Measurements from ENCODE around the gene HKDC1.

HKDC1 gene

DNA sequence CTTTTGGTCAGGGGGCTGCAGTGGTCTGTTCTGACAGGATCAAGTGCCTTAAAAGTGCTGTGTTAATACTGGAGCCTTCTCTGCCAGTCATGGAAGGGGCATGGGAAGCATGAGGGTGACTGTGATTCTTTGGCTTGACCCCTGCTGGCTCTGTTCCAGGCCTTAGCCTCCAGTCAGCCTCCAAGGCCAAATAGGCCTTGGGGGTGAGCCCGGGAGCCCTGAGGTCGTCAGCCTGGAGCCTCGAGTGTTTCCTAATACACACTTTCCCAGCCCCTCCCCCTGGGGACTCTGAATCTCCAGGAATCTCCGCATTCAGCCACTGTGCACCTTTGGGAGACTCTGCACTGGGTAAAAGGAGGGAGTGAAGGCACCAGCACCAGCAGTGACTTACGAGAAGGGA lies 10.0 kb downstream of the HKDC1 start:
- H3K4me3 ChIP-seq (ENCODE audit: low read length in 2 of 2), result no peak overlapping the region
- no peak overlapping the region for H3K9ac ChIP-seq (ENCODE audit: low read length in 2 of 2)
- H3K27me3 ChIP-seq (ENCODE audit: control insufficient read depth in 1 of 2, insufficient read depth in 2 of 2, low read length in 2 of 2), result peaks cover 2 to 3% of the 10 kb centered on the region in 2 donors
- H3K36me3 ChIP-seq (ENCODE audit: control insufficient read depth in 2 of 2, insufficient read depth in 2 of 2, low read length in 2 of 2), result no peaks in the 10 kb centered on the region
- H3K9me3 ChIP-seq (ENCODE audit: control insufficient read depth in 2 of 2, low read length in 2 of 2), result no peaks in the 10 kb centered on the region
- H3K27ac ChIP-seq (ENCODE audit: low read length), result no peak overlapping the region
- H3K4me1 ChIP-seq (ENCODE audit: control insufficient read depth, insufficient read depth, low read length), result no peaks in the 10 kb centered on the region

GRCh38 chr10:69232252-69232651 lies 12.1 kb downstream of the HKDC1 start:
- Histone ChIP-seq H3K4me1 (ENCODE audit: control insufficient read depth, insufficient read depth, low read length) (no peaks in the 10 kb centered on the region), H3K27ac (ENCODE audit: low read length) (no peak overlapping the region), H3K27me3 (ENCODE audit: control insufficient read depth in 1 of 2, insufficient read depth in 2 of 2, low read length in 2 of 2) (peaks cover 2 to 3% of the 10 kb centered on the region in 2 donors), H3K9me3 (ENCODE audit: control insufficient read depth in 2 of 2, low read length in 2 of 2) (no peaks in the 10 kb centered on the region), H3K9ac (ENCODE audit: low read length in 2 of 2) (no peak overlapping the region), H3K4me3 (ENCODE audit: low read length in 2 of 2) (no peak overlapping the region), H3K36me3 (ENCODE audit: control insufficient read depth in 2 of 2, insufficient read depth in 2 of 2, low read length in 2 of 2) (no peaks in the 10 kb centered on the region)

- Histone ChIP-seq H3K9ac (ENCODE audit: low read length in 2 of 2) (no peak overlapping the region), H3K4me3 (ENCODE audit: low read length in 2 of 2) (no peak overlapping the region), H3K27ac (ENCODE audit: low read length) (no peak overlapping the region), H3K4me1 (ENCODE audit: control insufficient read depth, insufficient read depth, low read length) (no peaks in the 10 kb centered on the region), H3K27me3 (ENCODE audit: control insufficient read depth in 1 of 2, insufficient read depth in 2 of 2, low read length in 2 of 2) (peaks cover 1 to 3% of the 10 kb centered on the region in 2 donors), H3K9me3 (ENCODE audit: control insufficient read depth in 2 of 2, low read length in 2 of 2) (no peaks in the 10 kb centered on the region), H3K36me3 (ENCODE audit: control insufficient read depth in 2 of 2, insufficient read depth in 2 of 2, low read length in 2 of 2) (no peaks in the 10 kb centered on the region)
These were observed 12.8 kb downstream of the HKDC1 start for GRCh38 chr10:69232736-69233480.

DNA sequence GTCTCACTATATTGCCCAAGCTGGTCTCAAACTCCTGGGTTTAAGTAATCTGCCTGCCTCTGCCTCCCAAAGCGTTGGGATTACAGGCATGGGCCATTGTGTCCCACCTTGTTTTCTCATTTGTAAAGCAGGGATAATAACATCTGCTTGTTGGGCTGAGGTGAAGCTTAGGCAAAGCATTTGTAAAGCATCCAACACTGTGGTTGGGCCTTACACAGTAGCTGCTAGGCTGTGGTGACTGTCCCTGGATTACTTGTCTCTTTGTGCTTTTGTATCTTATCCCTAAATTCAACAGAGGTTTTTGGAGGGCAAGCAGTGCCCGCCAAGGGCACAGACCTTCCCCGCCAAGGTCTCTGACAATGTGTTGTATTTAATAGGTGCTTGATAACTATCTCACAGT lies 14.3 kb downstream of the HKDC1 start:
- Histone ChIP-seq H3K9ac (ENCODE audit: low read length in 2 of 2) (no peak overlapping the region), H3K4me3 (ENCODE audit: low read length in 2 of 2) (no peak overlapping the region), H3K27me3 (ENCODE audit: control insufficient read depth in 1 of 2, insufficient read depth in 2 of 2, low read length in 2 of 2) (no peaks in the 10 kb centered on the region), H3K36me3 (ENCODE audit: control insufficient read depth in 2 of 2, insufficient read depth in 2 of 2, low read length in 2 of 2) (no peaks in the 10 kb centered on the region), H3K9me3 (ENCODE audit: control insufficient read depth in 2 of 2, low read length in 2 of 2) (no peaks in the 10 kb centered on the region), H3K4me1 (ENCODE audit: control insufficient read depth, insufficient read depth, low read length) (no peaks in the 10 kb centered on the region), H3K27ac (ENCODE audit: low read length) (no peak overlapping the region)

DNA sequence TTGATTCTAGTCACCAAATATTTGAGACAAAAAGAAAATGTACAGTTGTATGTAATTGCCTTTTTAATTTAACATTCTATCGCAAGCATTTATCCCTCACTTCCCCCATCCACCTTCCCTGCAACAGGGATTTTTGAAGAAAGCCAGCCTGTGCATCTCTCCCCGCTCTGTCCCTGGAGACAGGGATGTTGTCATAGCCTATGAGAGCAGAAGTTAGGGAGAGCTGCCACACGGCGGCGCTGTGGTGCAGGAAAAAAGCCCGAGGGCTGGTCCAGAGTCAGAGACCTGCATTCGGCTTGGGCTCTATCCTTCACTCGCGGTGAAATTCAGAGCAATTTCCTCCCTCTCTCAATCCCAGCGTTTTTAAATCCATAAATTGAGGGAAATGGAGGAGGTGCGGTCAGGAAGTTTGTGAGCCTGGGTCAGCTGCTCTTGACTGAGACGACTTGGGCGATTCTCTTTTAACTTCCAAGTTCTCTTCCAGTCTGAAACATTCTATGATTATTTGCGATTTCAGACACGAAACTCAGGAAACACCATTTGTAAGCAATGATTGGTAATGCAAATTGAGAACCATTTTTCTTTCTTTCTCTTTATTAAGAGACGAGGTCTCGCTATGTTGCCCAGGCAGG lies 17.5 kb downstream of the HKDC1 start:
- Histone ChIP-seq H3K9ac (ENCODE audit: low read length in 2 of 2) (peak overlapping the region in 1 of 2 donors; percentile 21), H3K4me1 (ENCODE audit: control insufficient read depth, insufficient read depth, low read length) (no peaks in the 10 kb centered on the region), H3K27ac (ENCODE audit: low read length) (no peak overlapping the region), H3K27me3 (ENCODE audit: control insufficient read depth in 1 of 2, insufficient read depth in 2 of 2, low read length in 2 of 2) (no peaks in the 10 kb centered on the region), H3K36me3 (ENCODE audit: control insufficient read depth in 2 of 2, insufficient read depth in 2 of 2, low read length in 2 of 2) (no peaks in the 10 kb centered on the region), H3K4me3 (ENCODE audit: low read length in 2 of 2) (no peak overlapping the region), H3K9me3 (ENCODE audit: control insufficient read depth in 2 of 2, low read length in 2 of 2) (no peaks in the 10 kb centered on the region)

GRCh38 chr10:69239136-69239535 lies 19.0 kb downstream of the HKDC1 start:
- no peaks in the 10 kb centered on the region for H3K9me3 ChIP-seq (ENCODE audit: control insufficient read depth in 2 of 2, low read length in 2 of 2)
- H3K4me1 ChIP-seq (ENCODE audit: control insufficient read depth, insufficient read depth, low read length), result no peaks in the 10 kb centered on the region
- H3K27ac ChIP-seq (ENCODE audit: low read length), result no peak overlapping the region
- no peak overlapping the region for H3K4me3 ChIP-seq (ENCODE audit: low read length in 2 of 2)
- H3K27me3 ChIP-seq (ENCODE audit: control insufficient read depth in 1 of 2, insufficient read depth in 2 of 2, low read length in 2 of 2), result no peaks in the 10 kb centered on the region
- H3K36me3 ChIP-seq (ENCODE audit: control insufficient read depth in 2 of 2, insufficient read depth in 2 of 2, low read length in 2 of 2), result no peaks in the 10 kb centered on the region
- H3K9ac ChIP-seq (ENCODE audit: low read length in 2 of 2), result no peak overlapping the region

DNA sequence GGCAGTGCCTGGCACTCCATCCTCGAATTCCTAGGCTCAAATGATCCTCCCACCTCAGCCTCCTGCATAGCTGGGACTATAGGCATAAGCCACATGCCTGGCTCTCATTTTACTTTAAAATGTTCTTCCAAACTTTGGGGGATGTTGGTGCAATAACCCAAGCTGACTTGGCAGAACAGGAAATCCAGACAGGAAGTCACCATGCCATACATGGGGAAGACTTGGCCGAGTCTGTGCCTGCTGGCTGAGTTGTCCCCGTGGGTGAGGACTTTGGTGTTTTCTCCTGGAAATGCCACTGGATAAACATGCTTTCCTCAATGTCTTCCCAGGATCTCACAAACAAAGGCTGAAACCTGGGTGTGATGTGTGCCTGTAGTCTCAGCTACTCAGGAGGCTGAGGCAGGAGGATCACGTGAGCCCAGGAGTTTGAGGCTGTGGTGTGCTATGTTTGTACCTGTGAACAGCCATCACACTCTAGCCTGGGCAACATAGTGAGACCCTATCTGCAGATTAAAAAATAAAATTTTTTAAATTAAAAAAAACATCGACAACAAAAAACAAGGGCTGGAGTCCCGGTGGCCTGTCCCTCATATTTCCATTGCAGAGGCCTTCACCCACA lies 19.8 kb downstream of the HKDC1 start:
- no peaks in the 10 kb centered on the region for H3K36me3 ChIP-seq (ENCODE audit: control insufficient read depth in 2 of 2, insufficient read depth in 2 of 2, low read length in 2 of 2)
- H3K4me3 ChIP-seq (ENCODE audit: low read length in 2 of 2), result no peak overlapping the region
- H3K4me1 ChIP-seq (ENCODE audit: control insufficient read depth, insufficient read depth, low read length), result no peaks in the 10 kb centered on the region
- H3K9me3 ChIP-seq (ENCODE audit: control insufficient read depth in 2 of 2, low read length in 2 of 2), result no peaks in the 10 kb centered on the region
- no peak overlapping the region for H3K9ac ChIP-seq (ENCODE audit: low read length in 2 of 2)
- no peaks in the 10 kb centered on the region for H3K27me3 ChIP-seq (ENCODE audit: control insufficient read depth in 1 of 2, insufficient read depth in 2 of 2, low read length in 2 of 2)
- no peak overlapping the region for H3K27ac ChIP-seq (ENCODE audit: low read length)

DNA sequence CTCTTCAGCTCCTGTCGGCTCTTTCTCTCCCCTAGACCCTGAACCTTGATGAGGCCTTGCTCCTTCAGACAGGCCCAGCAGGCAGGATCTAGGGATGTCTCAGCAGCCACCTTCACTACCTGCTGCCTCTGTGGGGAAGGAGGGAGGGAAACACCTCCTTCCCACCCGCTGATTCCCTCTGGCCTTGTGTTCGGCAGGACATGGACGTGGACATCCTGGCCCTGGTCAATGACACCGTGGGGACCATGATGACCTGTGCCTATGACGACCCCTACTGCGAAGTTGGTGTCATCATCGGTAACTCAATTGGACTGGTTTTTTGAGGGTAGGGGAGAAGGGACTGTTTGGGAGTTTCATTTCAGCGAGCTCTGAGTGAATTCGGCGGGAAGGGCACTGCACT lies 20.3 kb downstream of the HKDC1 start:
- no peak overlapping the region for H3K9ac ChIP-seq (ENCODE audit: low read length in 2 of 2)
- no peaks in the 10 kb centered on the region for H3K36me3 ChIP-seq (ENCODE audit: control insufficient read depth in 2 of 2, insufficient read depth in 2 of 2, low read length in 2 of 2)
- no peaks in the 10 kb centered on the region for H3K27me3 ChIP-seq (ENCODE audit: control insufficient read depth in 1 of 2, insufficient read depth in 2 of 2, low read length in 2 of 2)
- H3K9me3 ChIP-seq (ENCODE audit: control insufficient read depth in 2 of 2, low read length in 2 of 2), result no peaks in the 10 kb centered on the region
- no peak overlapping the region for H3K27ac ChIP-seq (ENCODE audit: low read length)
- no peaks in the 10 kb centered on the region for H3K4me1 ChIP-seq (ENCODE audit: control insufficient read depth, insufficient read depth, low read length)
- H3K4me3 ChIP-seq (ENCODE audit: low read length in 2 of 2), result no peak overlapping the region

- Histone ChIP-seq H3K36me3 (ENCODE audit: control insufficient read depth in 2 of 2, insufficient read depth in 2 of 2, low read length in 2 of 2) (no peaks in the 10 kb centered on the region), H3K4me3 (ENCODE audit: low read length in 2 of 2) (no peak overlapping the region)
These were observed 21.4 kb downstream of the HKDC1 start for GRCh38 chr10:69241575-69241974.

GRCh38 chr10:69242040-69242851 lies 22.1 kb downstream of the HKDC1 start:
- Histone ChIP-seq H3K9ac (ENCODE audit: low read length in 2 of 2) (no peak overlapping the region), H3K27ac (ENCODE audit: low read length) (no peak overlapping the region), H3K27me3 (ENCODE audit: control insufficient read depth in 1 of 2, insufficient read depth in 2 of 2, low read length in 2 of 2) (no peaks in the 10 kb centered on the region), H3K9me3 (ENCODE audit: control insufficient read depth in 2 of 2, low read length in 2 of 2) (no peaks in the 10 kb centered on the region), H3K36me3 (ENCODE audit: control insufficient read depth in 2 of 2, insufficient read depth in 2 of 2, low read length in 2 of 2) (no peaks in the 10 kb centered on the region), H3K4me1 (ENCODE audit: control insufficient read depth, insufficient read depth, low read length) (no peaks in the 10 kb centered on the region), H3K4me3 (ENCODE audit: low read length in 2 of 2) (no peak overlapping the region)

More at GRCh38 chr10:69241575-69241974, 21.4 kb downstream of the HKDC1 start:
- Histone ChIP-seq H3K27me3 (ENCODE audit: control insufficient read depth in 1 of 2, insufficient read depth in 2 of 2, low read length in 2 of 2) (no peaks in the 10 kb centered on the region), H3K9ac (ENCODE audit: low read length in 2 of 2) (no peak overlapping the region), H3K27ac (ENCODE audit: low read length) (no peak overlapping the region), H3K4me1 (ENCODE audit: control insufficient read depth, insufficient read depth, low read length) (no peaks in the 10 kb centered on the region), H3K9me3 (ENCODE audit: control insufficient read depth in 2 of 2, low read length in 2 of 2) (no peaks in the 10 kb centered on the region)

All from stomach smooth muscle (tissue), 2 donors.